SJSA1 (cell line): ENCODE results near the gene ARHGEF4. TPM values are rescaled to one million over a fixed set of nuclear protein-coding genes. Genes with fewer than 3 reads are reported as not detected.

Experiments used
- DNase-seq, 2 experiments: peaks; one replicate each; pipeline ENCODE4 v3.0.0-alpha.2; 2015 to 2020; ENCODE audit warnings: low spot score in 2 of 2, low read depth in 1 of 2
- H3K27ac ChIP-seq: fragments of 250-450 bp; sonication (Bioruptor Pico); 2 replicates; pipeline ENCODE4 v1.5.1; 2020; ENCODE audit warnings: mild to moderate bottlenecking, moderate library complexity
- H3K27me3 ChIP-seq: fragments of 250-450 bp; sonication (Bioruptor Pico); replicated peaks from 2 replicates; pipeline ENCODE4 v1.5.1; 2020; ENCODE audit warnings: mild to moderate bottlenecking, moderate library complexity
- H3K36me3 ChIP-seq: fragments of 250-450 bp; sonication (Bioruptor Pico); 2 replicates; pipeline ENCODE4 v1.5.1; 2020; ENCODE audit warnings: mild to moderate bottlenecking
- H3K4me1 ChIP-seq: fragments of 250-450 bp; sonication (Bioruptor Pico); replicated peaks from 2 replicates; pipeline ENCODE4 v1.6.1; 2021; ENCODE audit warnings: mild to moderate bottlenecking
- H3K4me3 ChIP-seq: fragments of 250-450 bp; sonication (Bioruptor Pico); 2 replicates; pipeline ENCODE4 v1.5.1; 2020; ENCODE audit warnings: mild to moderate bottlenecking
- H3K9me3 ChIP-seq: fragments of 250-450 bp; sonication (Bioruptor Pico); replicated peaks from 2 replicates; pipeline ENCODE4 v1.5.1; 2020; ENCODE audit warnings: mild to moderate bottlenecking
- total RNA-seq: library from RNA; depleted of rRNA; stranded (reverse); fragments of >200 nt; shearing (Covaris generic); gene quantifications from 2 replicates; pipeline ENCODE4 v1.2.3, GENCODE V29; 2014

ARHGEF4 gene
- total RNA-seq, 1 experiment from 2014 or later = 3.9 TPM

DNA sequence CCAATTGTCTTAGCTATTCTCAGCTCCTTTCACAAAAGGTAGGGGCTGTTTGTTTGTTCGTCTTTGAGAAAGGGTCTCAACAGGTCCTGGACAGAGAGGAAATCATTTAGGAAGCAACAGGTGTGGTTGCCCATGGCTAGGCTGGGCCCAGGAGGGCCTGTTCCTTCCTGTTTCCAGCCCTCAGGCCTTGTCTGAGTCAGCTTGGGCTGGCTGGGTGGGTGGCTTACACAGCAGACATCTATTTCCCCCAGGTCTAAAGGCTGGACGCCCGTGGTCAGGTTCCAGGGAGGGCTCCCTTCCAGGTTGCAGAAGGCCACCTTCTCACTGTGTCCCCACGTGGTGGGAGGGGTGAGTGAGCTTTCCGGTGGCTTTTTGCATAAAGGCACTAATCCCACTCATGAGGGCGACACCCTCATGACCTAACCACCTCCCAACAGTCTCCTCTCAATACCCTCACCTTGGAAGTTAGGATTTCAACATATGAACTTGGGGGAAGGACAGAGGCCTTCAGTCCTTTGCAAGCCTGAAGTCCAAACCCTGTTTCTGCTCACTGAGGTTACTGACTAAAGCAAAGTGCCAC lies 45.5 kb downstream of the ARHGEF4 start:
- Histone ChIP-seq H3K36me3 (no peaks in the 10 kb centered on the region), H3K4me1 (no peaks in the 10 kb centered on the region), H3K4me3 (no peak overlapping the region), H3K27ac (no peak overlapping the region), H3K9me3 (0 out of 2 replicates have a peak, but pooled peaks cover 2% of the 10 kb centered on the region), H3K27me3 (0 out of 2 replicates have a peak, but pooled peaks cover 3% of the 10 kb centered on the region)
- no peak for DNase-seq

DNA sequence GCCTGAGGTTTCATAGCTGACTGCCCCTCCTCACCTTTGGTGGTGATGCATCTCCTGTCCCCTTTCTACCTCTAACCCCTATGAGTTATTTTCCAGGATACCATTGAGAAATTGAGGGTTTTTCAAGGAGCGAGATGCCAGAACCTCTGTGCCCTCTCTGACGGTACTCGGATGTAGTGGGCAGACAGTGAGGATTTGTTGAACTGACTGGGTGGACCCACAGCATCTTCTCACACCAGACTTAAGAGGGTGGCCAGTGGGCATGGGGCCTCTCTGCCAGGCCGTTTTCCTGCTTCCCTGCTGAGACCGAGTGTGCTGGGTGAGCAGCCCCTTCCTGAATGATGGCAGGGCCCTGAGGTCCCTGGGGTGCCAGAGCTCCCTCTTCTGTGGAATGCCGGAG lies 46.3 kb downstream of the ARHGEF4 start:
- Histone ChIP-seq H3K9me3 (0 out of 2 replicates have a peak, but pooled peaks cover 2% of the 10 kb centered on the region), H3K36me3 (no peaks in the 10 kb centered on the region), H3K4me1 (no peaks in the 10 kb centered on the region), H3K4me3 (no peak overlapping the region), H3K27ac (no peak overlapping the region), H3K27me3 (peaks cover 10% of the 10 kb centered on the region)
- no peak for DNase-seq

GRCh38 chr2:130883496-130883895 lies 46.8 kb downstream of the ARHGEF4 start:
- H3K27ac ChIP-seq = no peak overlapping the region
- DNase-seq = no peak

DNA sequence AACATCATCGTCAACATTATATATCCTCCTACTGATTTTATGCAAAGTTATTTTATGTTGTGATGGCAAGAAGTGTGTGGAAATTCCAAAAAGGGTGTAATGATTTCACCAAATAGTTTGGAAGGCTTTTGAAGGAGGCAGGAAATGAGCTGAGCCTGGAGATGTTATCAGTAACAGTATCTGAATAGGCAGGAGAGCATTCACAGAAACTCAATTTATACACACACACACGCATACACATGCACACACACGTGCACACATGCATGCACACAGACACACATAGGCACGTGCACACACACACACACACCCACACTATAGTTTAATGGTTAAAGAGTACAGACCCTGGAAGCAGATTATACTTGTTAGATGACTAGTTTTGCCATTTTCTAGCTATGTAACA lies 47.3 kb downstream of the ARHGEF4 start:
- Histone ChIP-seq H3K4me3 (no peak overlapping the region), H3K27me3 (peaks cover 15% of the 10 kb centered on the region), H3K36me3 (no peaks in the 10 kb centered on the region), H3K4me1 (no peaks in the 10 kb centered on the region), H3K9me3 (0 out of 2 replicates have a peak, but pooled peaks cover 2% of the 10 kb centered on the region), H3K27ac (no peak overlapping the region)
- DNase-seq = no peak

More at GRCh38 chr2:130883496-130883895, 46.8 kb downstream of the ARHGEF4 start:
- Histone ChIP-seq H3K9me3 (0 out of 2 replicates have a peak, but pooled peaks cover 2% of the 10 kb centered on the region), H3K27me3 (peaks cover 13% of the 10 kb centered on the region), H3K4me1 (no peaks in the 10 kb centered on the region), H3K36me3 (no peaks in the 10 kb centered on the region), H3K4me3 (no peak overlapping the region)

- H3K9me3 ChIP-seq = 0 out of 2 replicates have a peak, but pooled peaks cover 2% of the 10 kb centered on the region
- no peak for DNase-seq
- no peak overlapping the region for H3K4me3 ChIP-seq
- peaks cover 15% of the 10 kb centered on the region for H3K27me3 ChIP-seq
- no peak overlapping the region for H3K27ac ChIP-seq
- no peaks in the 10 kb centered on the region for H3K4me1 ChIP-seq
- no peaks in the 10 kb centered on the region for H3K36me3 ChIP-seq
Measured at GRCh38 chr2:130884503-130884902, 47.8 kb downstream of the ARHGEF4 start.

DNA sequence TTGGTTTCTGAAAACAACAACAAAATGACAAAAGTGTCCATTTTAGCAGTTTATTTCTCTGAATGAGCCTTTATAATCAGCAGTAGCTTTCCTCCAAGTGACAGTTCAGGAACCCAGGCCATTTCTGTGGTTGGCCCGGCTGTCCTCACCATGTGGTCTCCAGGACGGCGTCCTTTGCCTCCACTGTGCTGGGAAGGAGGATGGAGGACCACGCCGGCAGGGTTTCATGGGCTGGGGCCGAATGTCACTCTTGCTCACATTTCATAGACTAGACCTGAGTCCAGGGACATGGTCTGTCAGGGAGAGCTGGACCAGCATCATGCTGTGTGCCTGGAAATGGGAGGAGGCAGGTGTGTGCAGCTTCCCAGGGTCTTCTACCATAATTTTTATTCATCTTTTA lies 50.9 kb downstream of the ARHGEF4 start:
- Histone ChIP-seq H3K27me3 (peaks cover 26% of the 10 kb centered on the region), H3K4me1 (no peaks in the 10 kb centered on the region), H3K4me3 (no peak overlapping the region), H3K36me3 (no peaks in the 10 kb centered on the region), H3K27ac (no peak overlapping the region), H3K9me3 (no peaks in the 10 kb centered on the region)
- no peak for DNase-seq

DNA sequence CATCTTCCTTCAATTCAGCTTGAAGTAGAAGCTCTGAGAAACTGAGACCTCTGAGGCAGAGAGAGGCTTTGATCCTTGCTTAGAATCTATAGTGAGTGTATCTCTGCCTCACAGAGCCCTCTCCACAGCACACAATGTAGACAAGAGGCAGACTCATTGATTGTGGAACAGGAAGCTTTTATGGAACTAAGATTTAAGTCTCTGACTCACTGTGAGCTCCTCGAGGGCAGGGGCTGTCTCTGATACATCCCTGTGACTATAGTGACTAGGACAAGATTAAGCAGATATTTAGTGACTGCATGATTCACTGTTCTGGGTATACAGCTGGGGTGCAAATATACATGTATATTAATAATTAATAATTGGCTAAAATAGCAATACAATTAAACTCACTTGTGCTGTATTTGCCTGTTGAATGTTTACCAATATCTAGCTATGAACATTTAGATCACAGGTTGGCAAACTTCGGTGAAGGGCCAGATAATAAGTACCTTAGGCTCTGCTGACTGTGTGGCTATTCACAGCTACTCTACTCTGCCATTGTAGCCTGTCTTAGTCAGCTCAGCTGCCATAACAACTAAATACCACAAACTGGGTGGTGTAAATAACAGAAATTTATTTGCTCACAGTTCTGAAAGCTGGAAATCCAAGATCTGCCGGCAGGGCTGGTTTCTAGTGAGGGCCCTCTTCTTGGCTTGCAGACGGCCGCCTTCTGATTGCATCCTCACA lies 54.4 kb downstream of the ARHGEF4 start:
- H3K27ac ChIP-seq = no peak overlapping the region
- H3K36me3 ChIP-seq = no peaks in the 10 kb centered on the region
- H3K27me3 ChIP-seq = peaks cover 27% of the 10 kb centered on the region
- no peaks in the 10 kb centered on the region for H3K4me1 ChIP-seq
- DNase-seq = no peak
- H3K9me3 ChIP-seq = no peaks in the 10 kb centered on the region
- H3K4me3 ChIP-seq = no peak overlapping the region

DNA sequence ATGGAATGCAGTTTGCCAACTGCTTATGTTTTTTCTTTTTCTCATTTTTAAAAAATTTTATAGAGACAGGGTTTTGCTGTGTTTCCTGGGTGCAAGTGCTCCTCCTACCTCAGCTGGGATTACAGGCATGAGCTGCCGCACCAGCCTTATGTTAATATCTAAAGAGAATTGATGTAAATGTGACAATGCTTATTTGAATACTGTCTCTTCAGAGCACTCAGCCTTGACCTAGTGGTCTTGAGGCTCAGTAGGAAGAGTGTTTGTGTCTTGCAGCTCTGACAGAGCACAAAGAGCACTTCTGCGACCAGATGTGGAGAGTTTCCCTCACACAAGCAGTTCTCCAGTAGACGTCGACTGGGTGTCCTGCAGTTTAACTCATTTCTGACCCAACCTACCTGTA lies 55.3 kb downstream of the ARHGEF4 start:
- no peaks in the 10 kb centered on the region for H3K9me3 ChIP-seq
- no peaks in the 10 kb centered on the region for H3K4me1 ChIP-seq
- no peak overlapping the region for H3K27ac ChIP-seq
- H3K36me3 ChIP-seq = no peaks in the 10 kb centered on the region
- H3K4me3 ChIP-seq = no peak overlapping the region
- DNase-seq = no peak
- peaks cover 27% of the 10 kb centered on the region for H3K27me3 ChIP-seq

- H3K4me3 ChIP-seq = no peak overlapping the region
- no peaks in the 10 kb centered on the region for H3K9me3 ChIP-seq
- no peak for DNase-seq
- H3K4me1 ChIP-seq = no peaks in the 10 kb centered on the region
- peaks cover 20% of the 10 kb centered on the region for H3K27me3 ChIP-seq
- H3K36me3 ChIP-seq = no peaks in the 10 kb centered on the region
- H3K27ac ChIP-seq = no peak overlapping the region
Measured at GRCh38 chr2:130892793-130893785, 56.4 kb downstream of the ARHGEF4 start.

- Histone ChIP-seq H3K4me1 (no peaks in the 10 kb centered on the region), H3K27ac (no peak overlapping the region), H3K4me3 (no peak overlapping the region), H3K36me3 (no peaks in the 10 kb centered on the region), H3K27me3 (peaks cover 15% of the 10 kb centered on the region; the same call in 1 of the 2 replicates), H3K9me3 (no peaks in the 10 kb centered on the region)
- DNase-seq = no peak
Measured at GRCh38 chr2:130894326-130894942, 57.7 kb downstream of the ARHGEF4 start.

GRCh38 chr2:130896813-130897212 lies 60.1 kb downstream of the ARHGEF4 start:
- Histone ChIP-seq H3K36me3 (no peaks in the 10 kb centered on the region), H3K4me3 (no peak overlapping the region), H3K27me3 (peaks cover 6% of the 10 kb centered on the region; the same call in 1 of the 2 replicates), H3K4me1 (no peaks in the 10 kb centered on the region), H3K27ac (no peak overlapping the region), H3K9me3 (no peaks in the 10 kb centered on the region)
- no peak for DNase-seq

DNA sequence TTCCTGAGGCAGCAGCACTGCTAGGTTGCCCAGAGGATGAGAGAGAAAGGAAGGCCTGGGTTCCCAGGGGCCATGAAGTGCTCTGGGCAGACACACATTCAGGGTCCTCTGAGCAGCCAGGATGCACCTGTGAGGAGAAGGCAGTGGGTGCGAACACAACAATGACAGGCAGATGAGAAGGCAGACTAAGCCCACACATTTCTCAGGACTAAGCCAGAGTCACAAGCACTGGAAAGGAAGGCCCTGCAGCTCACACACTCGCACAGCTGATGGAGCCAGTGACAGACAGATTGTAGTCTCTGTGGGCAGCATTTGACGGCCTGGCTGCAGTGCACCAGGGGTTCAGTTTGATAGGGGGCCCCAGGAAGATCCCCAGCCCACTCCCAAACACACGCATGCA lies 61.8 kb downstream of the ARHGEF4 start:
- H3K27me3 ChIP-seq = 0 out of 2 replicates have a peak, but pooled peaks cover 5% of the 10 kb centered on the region
- no peak for DNase-seq
- H3K9me3 ChIP-seq = no peaks in the 10 kb centered on the region

GRCh38 chr2:130899306-130899705 lies 62.6 kb downstream of the ARHGEF4 start:
- no peaks in the 10 kb centered on the region for H3K4me1 ChIP-seq

More for the DNA sequence above, 61.8 kb downstream of the ARHGEF4 start:
- Histone ChIP-seq H3K36me3 (no peaks in the 10 kb centered on the region), H3K4me3 (no peak overlapping the region), H3K4me1 (no peaks in the 10 kb centered on the region), H3K27ac (no peak overlapping the region)

More at GRCh38 chr2:130899306-130899705, 62.6 kb downstream of the ARHGEF4 start:
- H3K9me3 ChIP-seq = no peaks in the 10 kb centered on the region
- no peak for DNase-seq
- H3K4me3 ChIP-seq = no peak overlapping the region
- no peaks in the 10 kb centered on the region for H3K36me3 ChIP-seq
- H3K27ac ChIP-seq = no peak overlapping the region
- 0 out of 2 replicates have a peak, but pooled peaks cover 5% of the 10 kb centered on the region for H3K27me3 ChIP-seq
